Iris pigment epithelial cell (primary cell): ENCODE data around the gene REEP1.
"Not testable (repeated sequence)": the region's sequence is repeated elsewhere in the genome, so short reads cannot be mapped to it uniquely, and the experiment has no call there.

Experiments
- DNase-seq: peaks from one replicate; pipeline ENCODE4 v3.0.0-alpha.2; 2011; ENCODE audit warnings: low read depth

The REEP1 gene

DNA sequence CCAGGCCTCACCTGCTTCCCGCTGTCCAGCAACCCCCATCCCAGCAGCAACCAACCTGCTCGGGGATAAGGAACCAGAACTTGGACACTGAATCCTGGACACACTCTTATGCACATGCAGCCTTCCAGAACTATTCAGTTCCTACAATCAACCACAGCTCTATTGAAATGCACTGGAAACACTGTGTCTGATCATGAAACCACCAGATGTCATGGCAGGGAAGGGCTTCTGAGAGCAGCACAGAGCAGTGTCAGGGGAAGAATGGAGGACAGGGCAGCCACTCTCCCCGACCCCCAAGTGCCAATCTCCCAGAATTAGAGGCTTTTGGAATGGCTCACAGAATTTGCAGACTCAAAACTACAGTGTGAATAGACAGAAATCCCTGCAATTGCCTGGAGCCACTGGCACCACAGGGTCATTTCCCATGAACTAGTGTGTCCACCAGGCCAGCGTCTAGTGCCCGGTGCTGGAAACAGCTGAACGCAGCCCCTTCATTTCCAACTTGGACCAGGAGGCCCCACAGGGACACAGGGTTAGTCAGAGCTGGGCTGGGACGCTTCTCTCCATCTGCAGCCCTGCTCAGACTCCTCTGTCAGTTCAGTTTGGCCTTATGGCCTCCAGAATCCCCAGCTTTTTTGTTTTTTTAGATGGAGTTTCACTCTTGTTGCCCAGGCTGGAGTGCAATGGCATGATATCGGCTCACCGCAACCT is 112.6 kb downstream of the REEP1 start:
- DNase-seq = no peak

DNA sequence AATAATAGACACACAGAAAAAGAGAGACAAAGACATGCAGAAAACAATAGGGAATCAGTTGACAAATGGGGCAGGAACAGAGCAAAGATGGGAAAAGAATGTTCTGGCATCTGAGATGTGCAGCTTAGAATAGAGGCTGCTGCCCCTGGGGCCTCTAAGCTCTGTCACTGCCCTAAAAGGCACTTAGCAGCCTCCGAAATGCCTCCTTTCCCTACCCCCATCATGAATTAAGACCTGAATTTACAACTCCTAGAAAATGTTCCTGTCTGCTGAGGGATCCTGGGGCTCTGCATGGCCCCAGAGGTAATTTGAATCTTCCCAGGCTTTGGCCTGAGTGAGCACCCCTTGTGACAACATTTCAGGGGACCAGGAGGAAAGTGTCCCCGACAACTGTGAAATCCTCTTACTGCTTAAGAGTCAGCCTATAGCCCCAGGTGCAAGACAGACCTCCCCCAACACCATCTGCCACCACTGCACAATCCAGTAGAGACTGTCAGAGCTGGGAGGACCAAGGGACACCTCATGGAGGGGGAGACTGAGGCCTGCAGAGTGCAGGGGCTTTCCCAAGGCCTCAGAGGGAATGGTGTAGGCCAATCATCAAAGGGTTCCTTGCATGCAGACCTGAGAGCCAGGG is 113.4 kb downstream of the REEP1 start:
- no peak for DNase-seq

DNA sequence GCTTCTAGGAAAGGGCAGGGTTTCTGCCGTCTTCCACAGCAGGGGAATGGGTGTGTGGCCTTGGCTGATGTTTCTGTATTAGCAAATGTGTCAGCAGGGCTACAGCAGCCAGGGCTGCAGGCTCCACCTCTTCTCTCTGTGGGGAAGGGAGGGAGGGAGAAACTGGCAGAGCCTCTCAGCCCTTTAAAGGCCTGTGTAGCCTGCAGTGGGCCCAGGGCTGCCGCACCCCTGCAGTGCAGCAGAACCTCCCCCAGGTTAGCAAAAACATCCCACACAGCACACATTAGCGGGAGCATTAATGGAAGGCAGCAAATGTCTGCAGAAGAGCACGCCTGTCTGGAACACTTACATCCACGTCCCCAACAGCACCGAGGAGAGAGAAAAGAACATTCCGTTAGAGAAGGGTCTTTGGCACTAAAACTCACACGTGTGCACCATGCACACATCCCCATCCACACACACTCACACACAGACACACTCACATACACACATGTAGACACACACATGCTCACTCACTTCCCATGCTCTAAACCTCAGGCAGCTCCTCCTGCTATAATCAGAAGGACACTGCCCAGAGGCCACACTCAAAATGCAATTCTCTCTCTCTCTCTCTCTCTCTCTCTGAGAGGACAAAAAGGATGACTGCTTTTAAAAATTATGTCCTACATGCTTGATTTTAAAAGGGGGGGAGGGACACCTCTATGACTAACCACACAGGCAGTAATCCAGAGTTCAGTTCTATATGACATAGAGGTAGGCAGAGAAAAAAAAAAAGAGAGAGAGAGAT is 114.1 kb downstream of the REEP1 start:
- peak; percentile 54 for DNase-seq

DNA sequence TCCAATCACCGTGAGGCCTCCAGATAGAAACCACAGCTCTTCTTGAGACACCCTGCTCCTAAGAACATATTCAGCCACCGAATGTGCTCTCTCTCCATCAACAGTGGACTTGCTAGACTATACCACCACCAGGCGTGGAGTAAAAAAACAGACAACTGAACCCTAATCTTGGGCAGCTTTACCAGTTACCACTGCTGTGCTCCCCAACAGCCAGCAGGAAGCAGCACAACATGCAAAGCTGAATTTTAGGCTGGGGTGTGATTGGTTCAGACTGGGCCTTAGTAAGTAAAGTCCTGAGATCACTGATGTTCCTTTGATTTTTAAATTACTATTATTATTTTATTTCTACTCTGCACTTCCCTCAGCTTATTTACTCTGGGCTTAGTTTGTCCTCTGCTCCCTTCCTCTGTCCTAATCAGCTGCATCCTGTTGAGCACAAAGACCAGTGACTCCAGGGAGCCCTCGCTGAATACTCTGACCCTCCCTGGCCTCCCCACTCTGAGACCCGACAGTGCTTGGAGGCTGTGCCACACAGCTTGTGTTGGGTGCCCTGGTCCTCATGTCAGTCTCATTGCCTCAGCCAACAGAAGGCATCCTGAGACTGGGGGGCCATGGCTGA is 116.3 kb downstream of the REEP1 start:
- peak; percentile 47 for DNase-seq

DNA sequence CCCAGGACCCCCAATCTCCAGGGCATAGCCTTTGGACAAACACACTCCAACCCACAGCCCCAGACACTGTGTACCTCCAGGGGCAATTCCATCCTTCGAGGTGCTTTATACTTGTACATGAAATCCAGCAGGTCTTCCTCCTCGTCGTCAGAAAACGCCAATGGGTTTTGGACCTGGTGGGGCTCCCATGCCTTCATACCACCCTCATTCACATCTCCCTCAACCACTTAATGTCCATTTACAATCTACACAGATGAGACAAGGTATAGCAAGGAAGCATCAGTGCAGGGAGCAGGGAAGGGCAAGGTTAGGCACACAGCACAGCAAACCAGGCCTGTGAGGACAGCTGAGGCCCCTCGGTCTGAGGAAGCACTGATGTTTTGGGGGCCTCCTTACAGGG is 117.5 kb downstream of the REEP1 start:
- DNase-seq = no peak

DNA sequence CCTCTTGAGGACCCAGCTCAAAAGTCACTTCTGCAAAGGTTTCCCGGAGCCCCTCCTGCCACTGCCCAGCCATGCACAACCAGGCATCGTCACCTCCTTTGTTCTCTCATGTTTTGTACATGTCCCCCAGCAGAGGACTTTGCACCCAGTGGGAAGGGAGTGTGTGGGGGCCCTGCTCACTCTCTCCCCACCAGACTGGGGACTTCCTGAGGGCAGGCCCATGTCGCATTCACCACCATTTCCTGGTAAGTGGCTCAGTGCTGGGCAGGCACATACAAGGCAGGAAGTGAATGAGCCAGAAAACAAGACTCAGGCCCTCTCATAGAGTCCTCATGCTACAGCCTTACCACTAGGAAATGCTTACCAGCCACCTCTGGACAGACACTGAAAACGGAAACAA is 119.3 kb downstream of the REEP1 start:
- no peak for DNase-seq

DNA sequence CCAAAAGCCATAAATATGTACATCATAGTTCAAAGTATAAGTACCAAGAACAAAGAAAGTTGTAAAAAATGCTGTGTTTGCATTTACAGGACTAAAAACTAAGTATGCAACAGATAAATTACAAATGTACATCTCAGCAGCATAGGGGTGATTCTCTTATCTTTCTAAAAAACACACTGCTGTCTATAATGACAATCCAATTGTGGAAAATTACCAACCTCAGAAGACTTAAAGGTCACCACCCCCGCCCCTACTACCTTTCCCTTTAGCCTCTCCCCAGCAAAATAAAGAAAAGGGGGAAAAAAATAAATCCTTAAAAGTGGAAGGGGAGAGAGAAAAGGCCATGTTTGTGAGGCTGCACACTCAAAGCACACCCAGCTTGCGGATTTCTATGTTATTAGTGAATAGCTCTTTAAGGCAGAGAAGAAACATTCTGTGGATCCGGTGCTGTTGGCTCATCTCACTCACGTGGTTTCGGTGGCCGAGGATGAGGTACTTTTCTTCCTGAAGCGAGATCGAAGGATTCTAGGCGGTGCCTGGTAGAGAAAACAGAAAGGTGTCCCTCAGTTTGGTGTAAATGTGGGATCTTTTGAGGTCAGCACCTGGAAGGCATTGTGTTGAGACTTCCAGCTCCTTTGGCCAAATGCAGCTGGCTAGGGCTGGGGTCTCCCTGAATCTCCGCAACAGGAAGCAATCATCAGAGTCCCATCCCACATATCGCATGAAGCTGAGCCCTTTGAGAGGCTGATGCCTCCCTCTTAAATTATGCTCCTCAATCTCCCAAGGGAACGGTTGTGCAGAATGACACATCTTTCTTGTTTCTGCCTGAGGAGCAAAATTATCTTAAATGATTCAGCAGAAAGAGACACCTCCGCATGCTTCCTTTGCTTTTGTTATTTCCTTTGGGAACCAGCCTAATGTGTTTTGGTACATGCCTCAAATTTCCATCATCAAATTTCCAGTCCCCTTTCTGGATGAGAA is 120.6 kb downstream of the REEP1 start:
- DNase-seq = no peak

DNA sequence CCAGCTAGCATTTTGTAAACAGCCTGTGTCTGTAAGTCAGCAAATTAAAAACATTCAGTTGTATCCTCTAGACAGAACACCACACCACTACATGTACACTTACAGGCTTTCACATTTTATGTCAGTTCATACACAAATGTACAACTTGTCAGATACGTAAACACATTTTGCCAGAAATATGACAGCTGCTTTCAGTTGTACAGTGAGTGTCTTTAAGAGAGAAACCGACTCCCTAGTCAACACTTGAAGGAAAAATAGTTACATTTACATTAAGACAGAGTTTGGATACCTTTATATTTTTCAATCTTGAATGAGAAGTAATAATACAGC is 123.0 kb downstream of the REEP1 start:
- DNase-seq = no peak

DNA sequence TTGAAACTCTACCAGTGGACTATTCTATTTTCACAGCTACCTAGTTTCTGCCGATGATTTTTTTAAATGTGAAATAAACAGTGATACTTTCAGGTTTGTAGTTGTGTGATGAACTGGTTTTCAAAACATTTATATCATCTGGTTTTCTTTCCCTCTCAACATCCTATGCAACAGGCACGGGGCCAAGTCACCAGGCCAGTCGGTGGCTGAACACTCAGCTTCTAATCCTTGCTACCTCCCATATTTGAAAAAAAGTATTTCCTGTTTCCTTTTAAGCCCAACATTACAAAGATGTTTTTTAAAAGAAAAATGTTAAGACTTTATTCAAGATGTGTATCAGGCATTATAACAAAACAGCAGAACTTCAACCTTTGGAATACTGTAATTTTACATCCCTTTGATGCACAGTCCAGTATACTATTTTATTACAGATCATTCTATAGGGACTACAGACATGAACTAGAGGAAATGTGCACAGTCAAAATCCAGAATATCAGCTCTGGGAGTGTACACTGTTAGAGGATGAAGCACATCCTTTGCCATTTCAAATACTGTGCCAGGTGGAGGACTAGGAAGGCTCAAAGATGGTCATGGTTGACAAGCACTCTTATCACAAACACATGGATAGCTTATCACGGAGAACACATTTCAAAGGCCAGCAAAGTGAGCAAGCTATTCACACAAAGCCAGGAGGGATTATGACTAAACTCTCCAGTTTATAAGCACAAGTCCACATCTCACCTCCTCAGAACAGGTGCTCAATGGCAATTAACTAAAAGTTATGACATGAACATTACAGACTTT is 123.5 kb downstream of the REEP1 start:
- peak; percentile 48 for DNase-seq

DNA sequence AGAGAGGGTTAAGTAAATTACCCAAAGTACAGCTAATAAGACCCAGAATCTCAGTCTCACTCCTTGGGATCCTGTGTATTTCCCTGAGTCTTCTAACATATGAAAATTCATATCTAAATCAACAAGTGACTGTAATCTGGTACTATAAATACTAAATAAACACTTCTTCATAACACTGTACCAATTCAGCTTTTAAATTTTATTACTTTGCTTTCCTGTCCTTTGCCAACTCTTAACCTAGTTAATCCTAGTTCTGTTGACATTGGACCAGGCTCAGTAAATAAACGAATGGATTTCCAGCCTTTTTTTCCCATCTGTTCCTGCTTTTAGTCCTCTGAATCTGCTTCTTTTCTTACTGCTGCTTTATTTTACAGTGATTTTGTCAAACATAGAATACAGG is 124.4 kb downstream of the REEP1 start:
- DNase-seq = no peak

DNA sequence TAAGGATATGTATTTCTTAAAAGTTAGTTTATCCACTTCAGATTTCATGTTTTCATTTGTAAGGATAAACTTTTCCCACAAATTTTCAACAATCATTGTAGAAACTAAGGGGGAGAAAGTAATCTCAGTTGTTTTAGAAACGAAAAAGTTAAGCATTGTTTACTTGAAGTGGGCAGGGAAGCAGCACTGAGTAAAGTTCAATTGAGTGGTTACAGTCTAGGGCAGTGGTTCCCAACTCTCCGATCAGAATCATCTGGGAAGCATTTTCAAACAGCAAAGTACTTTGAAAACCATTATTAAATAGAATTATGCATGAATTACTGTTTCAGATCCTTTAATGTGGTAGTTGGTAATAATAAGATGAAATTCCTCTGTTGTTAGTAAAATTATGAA is 125.6 kb downstream of the REEP1 start:
- no peak for DNase-seq

DNA sequence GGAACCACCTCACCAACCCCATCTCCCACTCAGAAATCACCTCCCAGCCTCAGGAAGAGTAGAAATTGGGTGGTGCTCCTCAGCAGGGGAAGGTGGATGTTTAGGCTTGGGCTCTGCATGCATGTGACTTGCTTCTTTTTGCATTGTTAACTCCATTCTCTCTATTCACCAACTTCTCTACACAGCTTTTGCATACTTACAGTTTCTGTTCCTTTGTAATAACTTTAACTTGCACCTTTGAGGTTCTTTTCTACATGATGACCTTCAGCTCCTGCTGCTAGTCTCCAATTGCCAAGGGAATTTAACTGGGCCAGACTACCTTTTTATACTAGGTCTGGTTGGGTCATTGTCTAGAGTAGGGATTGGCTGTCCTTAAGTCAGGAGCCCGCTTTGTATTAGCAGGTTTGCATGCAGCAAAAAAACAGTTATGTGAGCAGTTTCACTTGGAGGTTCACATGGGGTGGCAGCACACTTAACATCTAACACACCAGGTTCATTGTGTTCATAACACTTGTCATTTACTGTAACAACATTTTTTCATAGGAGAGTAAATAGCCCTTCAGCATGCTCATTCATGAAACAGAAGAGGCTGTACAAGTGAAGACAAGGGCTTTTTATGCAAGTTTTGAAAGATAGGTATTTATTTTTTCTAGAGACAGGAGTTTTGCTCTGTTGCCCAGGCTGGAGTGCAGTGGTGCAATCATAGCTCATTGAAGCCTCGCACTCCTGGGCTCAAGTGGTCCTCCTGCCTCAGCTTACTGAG is 126.2 kb downstream of the REEP1 start:
- DNase-seq = no peak

DNA sequence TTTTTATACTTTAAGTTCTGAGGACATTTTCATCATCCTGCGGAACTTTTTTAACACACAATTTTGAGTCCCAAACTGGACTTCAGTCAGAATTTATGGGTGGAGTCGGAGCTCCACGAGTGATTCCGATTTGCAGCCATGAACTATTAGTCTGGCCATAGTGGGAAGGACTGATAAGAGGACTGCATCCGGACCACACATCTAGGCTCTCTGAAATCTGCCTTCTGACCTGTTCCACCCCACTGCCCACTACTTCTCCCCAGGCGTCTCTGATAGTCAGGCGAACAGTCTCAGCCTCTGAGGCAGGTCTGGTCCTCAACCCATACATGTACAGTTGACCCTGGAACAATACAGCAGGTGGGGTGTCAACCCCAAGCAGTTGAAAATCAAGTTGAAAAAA is 133.0 kb downstream of the REEP1 start:
- DNase-seq = no peak

DNA sequence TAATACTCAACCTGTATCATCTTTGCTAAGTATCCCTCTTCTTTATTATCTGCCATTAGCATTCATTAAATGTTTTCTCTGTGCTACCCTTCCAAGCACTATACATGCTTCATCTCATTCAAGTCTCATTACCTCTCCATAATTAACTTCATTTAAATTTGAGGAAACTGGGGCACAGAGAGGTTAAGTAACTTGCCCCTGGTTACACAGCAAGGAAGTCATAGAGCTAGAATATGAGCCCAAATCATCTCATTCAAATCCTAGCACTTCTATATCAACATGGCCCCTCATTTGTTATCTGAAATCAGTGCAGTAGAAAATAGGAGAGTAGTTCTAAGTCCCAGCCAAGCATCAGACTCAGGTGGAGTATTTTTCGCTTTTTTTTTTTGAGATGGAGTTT is 133.8 kb downstream of the REEP1 start:
- no peak for DNase-seq

DNA sequence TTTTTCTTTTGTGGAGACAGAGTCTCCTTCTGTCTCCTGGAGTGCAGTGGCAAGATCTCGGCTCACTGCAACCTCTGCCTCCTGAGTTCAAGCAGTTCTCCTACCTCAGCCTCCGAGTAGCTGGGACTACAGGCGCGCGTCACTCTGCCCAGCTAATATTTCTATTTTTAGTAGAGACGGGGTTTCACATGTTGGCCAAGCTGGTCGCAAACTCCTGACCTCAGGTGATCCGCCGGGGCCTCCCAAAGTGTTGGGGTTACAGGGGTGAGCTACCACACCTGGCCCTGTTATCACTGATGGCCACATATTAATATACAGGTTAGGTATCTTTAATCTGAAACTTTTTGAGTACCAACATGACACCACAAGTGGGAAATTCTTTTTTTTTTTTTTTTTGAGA is 134.7 kb downstream of the REEP1 start:
- DNase-seq = no peak

DNA sequence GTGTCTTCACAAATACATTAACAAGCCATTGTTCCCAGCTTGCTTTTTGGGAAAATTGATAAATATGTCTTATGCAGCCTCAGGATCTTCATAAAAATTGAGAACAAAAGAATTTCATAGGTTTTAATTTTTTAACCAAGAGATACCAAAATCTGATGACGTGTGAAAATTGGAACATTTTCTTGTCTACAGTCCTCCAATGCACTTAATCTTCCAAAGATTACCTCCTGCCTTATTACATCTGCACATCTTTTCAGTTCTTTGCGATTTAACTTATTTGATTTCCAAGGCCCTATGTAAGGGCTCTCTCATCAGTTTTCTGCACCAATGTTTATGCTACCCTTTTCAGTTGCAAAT is 135.1 kb downstream of the REEP1 start:
- DNase-seq = no peak

DNA sequence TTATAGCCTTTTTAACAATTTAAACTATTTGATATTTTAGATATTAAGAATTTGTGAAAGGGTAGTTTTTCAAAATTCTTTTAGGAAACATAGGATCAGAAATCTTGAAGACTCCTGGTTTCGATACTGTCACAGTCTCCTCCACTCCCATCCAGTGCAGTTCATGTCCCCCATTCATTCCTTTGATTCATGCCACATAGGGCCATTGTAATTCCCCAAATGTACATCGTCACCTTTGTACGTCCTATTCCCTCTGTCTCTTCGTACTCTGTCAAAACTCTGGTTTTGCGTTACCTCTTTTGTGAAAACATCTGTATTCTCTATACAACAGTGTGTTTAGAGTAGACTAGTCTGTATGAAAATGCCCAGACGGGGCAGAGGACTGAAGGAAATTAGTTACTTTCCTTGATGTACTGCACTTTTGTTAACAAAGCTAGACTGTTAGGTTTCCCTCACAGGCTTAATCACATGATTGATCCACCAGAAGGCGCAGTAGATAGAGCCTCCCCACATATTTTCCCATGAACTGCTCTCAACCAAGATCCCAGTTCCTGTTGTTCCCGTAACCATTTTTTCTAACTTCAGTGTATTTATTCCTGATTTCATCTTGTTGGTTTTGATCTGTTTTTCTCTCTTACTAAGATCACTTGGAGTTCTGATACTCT is 135.6 kb downstream of the REEP1 start:
- no peak for DNase-seq

DNA sequence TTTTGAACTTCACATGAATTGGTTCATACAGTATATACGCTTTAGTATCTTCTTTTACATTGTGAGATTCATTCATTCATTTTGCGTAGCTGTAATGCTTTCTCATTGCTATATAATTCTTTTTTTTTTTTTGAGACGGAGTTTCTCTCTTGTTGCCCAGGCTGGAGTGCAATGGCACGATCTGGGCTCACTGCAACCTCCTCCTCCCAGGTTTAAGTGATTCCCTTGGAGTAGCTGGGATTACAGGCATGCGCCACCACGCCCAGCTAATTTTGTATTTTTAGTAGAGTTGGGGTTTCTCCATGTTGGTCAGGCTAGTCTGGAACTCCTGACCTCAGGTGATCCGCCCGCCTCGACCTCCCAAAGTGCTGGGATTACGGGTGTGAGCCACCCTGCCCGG is 136.9 kb downstream of the REEP1 start:
- not testable (repeated sequence) for DNase-seq

DNA sequence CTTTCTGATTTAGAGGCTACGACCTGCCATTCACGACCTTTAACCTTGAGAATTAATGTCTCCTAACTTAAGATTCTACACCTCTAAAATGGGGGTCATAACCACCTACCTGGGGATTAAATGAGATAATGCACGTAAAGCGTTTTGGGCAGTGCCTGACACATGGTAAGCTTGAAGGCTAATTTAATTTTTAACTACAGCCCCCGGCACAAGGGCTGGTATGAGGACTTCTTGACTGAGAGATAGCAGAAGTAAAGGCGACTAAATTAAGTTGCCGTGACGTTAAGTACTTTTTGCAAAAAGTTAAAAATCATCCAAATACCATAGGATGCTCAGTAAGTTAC is 137.6 kb downstream of the REEP1 start:
- no peak for DNase-seq
